Duodenal mucosa (tissue), 2 donors: ENCODE results near the gene VAV2.

Experiments
- H3K27ac ChIP-seq: one replicate; pipeline ENCODE4 v1.7.0; 2013; ENCODE audit warnings: low read depth, low read length
- H3K27me3 ChIP-seq, 2 donors: one replicate each; pipeline ENCODE4 v1.7.0; 2013; ENCODE audit warnings: low read length in 2 of 2, control low read depth in 1 of 2; ENCODE audit not compliant: insufficient read depth in 2 of 2, control insufficient read depth in 1 of 2
- H3K36me3 ChIP-seq, 2 donors: one replicate each; pipeline ENCODE4 v1.7.0; 2013; ENCODE audit warnings: low read length in 2 of 2, control low read depth in 1 of 2; ENCODE audit not compliant: insufficient read depth in 2 of 2, control insufficient read depth in 1 of 2
- H3K4me1 ChIP-seq, 2 donors: one replicate each; pipeline ENCODE4 v1.7.0; 2013; ENCODE audit warnings: low read length in 2 of 2, control low read depth in 1 of 2; ENCODE audit not compliant: insufficient read depth in 2 of 2, control insufficient read depth in 1 of 2
- H3K4me3 ChIP-seq, 2 donors: one replicate each; pipeline ENCODE4 v1.7.0; 2013; ENCODE audit warnings: low read length in 2 of 2, low read depth in 1 of 2
- H3K9ac ChIP-seq, 2 donors: one replicate each; pipeline ENCODE4 v1.7.0; 2013; ENCODE audit warnings: low read length in 2 of 2, low read depth in 1 of 2
- H3K9me3 ChIP-seq, 2 donors: one replicate each; pipeline ENCODE4 v1.7.0; 2013; ENCODE audit warnings: low read length in 2 of 2, control low read depth in 1 of 2; ENCODE audit not compliant: control insufficient read depth in 1 of 2

Gene VAV2

DNA sequence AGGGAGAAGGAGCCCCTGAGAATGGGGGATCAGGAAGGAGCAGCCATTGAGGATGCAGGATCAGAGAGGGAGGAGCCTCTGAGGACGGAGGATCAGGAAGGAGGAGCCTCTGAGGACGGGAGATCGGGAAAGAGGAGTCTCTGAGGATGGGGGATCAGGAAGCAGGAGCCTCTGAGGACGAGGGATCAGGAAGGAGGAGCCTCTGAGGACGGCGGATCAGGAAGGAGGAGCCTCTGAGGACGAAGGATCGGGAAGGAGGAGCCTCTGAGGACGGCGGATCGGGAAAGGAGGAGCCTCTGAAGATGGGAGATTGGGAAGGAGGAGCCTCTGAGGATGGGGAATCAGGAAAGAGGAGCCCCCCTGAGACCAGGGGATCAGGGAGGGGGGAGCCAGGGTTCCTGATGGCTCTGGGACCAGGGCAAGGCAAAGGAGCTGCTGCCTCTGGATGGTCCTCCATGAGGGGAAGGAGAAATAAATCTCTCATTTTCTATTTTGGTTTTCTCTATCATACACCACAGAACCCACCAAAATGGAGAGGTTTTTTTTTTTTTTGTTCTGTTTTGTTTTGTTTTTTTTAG lies 231.3 kb downstream of the VAV2 start:
- Histone ChIP-seq H3K9ac (no peak overlapping the region), H3K36me3 (peaks cover 9 to 13% of the 10 kb centered on the region in 2 donors), H3K4me1 (no peaks in the 10 kb centered on the region), H3K27ac (no peak overlapping the region), H3K27me3 (no peaks in the 10 kb centered on the region), H3K9me3 (no peaks in the 10 kb centered on the region), H3K4me3 (no peak overlapping the region)

- H3K27ac ChIP-seq = no peak overlapping the region
These were observed 232.2 kb downstream of the VAV2 start for GRCh38 chr9:133759946-133760345.

GRCh38 chr9:133759146-133759900 lies 232.8 kb downstream of the VAV2 start:
- Histone ChIP-seq H3K4me1 (no peaks in the 10 kb centered on the region), H3K27ac (no peak overlapping the region), H3K27me3 (no peaks in the 10 kb centered on the region), H3K36me3 (peaks cover 8 to 11% of the 10 kb centered on the region in 2 donors), H3K4me3 (no peak overlapping the region), H3K9me3 (no peaks in the 10 kb centered on the region), H3K9ac (no peak overlapping the region)

More at GRCh38 chr9:133759946-133760345, 232.2 kb downstream of the VAV2 start:
- Histone ChIP-seq H3K4me1 (no peaks in the 10 kb centered on the region), H3K4me3 (no peak overlapping the region), H3K36me3 (peaks cover 9 to 13% of the 10 kb centered on the region in 2 donors), H3K9me3 (no peaks in the 10 kb centered on the region), H3K27me3 (no peaks in the 10 kb centered on the region), H3K9ac (no peak overlapping the region)

DNA sequence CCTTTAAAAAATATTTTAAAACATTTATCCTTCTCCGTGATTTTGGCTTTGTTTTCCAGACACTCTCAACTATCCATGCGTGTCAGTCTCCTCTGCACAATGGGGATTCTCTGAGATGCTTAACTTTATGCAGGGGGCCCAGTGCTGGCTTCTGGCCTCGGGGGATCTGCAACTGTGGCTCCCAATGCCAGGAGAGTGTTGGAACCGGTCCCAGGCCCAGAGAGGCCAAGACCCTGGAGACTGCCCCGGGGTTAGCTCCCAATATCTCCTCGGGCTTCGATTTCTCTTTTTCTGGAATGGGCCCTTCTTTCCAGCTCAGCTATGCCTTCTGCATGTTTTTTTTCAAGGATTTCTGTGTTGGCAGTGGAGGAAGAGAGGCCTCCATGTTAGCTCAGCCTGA lies 233.9 kb downstream of the VAV2 start:
- peaks cover 0 to under 1% of the 10 kb centered on the region in 2 donors for H3K36me3 ChIP-seq
- no peaks in the 10 kb centered on the region for H3K4me1 ChIP-seq
- H3K27ac ChIP-seq = no peak overlapping the region
- H3K9me3 ChIP-seq = no peaks in the 10 kb centered on the region
- no peak overlapping the region for H3K4me3 ChIP-seq
- no peak overlapping the region for H3K9ac ChIP-seq
- peaks cover 0 to 3% of the 10 kb centered on the region in 2 donors for H3K27me3 ChIP-seq

DNA sequence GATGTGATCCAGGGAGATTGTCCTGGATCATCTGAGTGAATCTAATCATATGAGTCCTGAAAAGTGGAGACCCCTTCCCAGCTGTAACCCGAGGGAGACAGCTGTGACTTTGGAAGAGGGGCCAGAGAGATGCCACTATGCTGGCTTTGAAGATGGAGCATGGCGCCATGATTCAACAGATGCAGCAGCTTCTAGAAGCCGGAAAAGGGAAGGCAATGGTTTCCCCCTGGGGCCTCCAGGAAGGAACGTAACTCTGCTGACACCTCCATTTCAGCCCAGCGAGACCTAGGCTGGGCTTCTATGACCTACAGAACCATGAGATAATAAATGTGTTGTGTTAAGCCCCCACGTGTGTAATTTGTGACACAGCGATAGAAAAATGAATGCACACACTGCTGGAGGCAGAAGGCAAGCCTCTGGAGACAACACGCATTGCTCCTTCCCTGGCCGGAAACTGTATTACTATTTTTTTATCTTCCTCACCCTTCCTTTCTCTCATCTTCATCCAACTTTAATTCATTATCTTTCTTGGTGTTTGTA lies 237.4 kb downstream of the VAV2 start:
- H3K9me3 ChIP-seq = no peaks in the 10 kb centered on the region
- H3K4me3 ChIP-seq = no peak overlapping the region
- no peaks in the 10 kb centered on the region for H3K4me1 ChIP-seq
- no peak overlapping the region for H3K9ac ChIP-seq
- no peaks in the 10 kb centered on the region for H3K36me3 ChIP-seq
- H3K27ac ChIP-seq = no peak overlapping the region
- H3K27me3 ChIP-seq = peaks cover 0 to 13% of the 10 kb centered on the region in 2 donors

GRCh38 chr9:133754187-133754586 lies 237.9 kb downstream of the VAV2 start:
- Histone ChIP-seq H3K9me3 (no peaks in the 10 kb centered on the region), H3K36me3 (no peaks in the 10 kb centered on the region)

DNA sequence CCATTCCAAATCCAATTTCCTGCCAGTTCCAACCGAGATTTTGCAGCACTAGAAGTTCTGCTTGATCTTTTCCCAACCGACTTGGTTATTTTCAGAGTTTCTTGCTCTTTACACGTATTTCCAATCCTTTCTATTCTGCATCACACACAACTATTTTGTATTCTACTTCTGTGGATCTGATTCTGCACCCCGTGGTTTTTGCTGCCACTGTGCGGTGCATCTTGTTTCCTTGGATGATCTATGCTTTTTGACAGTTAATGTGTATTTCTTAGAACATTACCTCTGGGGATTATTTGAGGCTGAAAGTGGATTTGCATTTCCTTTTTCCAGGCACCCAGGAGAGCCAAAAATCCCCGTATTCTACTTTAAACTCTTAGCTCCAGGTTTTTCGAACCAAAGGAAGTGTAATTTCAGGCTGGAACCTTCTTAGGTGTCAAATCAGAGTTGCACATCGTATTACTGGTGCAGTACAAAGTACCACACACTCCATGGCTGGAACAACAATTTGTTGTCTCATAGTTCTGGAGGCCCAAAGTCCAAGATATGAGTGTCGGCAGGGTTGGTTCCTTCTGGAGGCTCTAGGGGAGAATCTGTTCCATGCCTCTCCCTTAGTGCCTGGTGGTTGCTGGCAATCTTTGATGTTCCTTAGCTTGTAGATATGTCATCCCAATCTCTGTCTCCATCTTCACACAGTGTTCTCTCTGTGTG lies 239.2 kb downstream of the VAV2 start:
- H3K4me1 ChIP-seq = no peaks in the 10 kb centered on the region
- no peak overlapping the region for H3K9ac ChIP-seq
- H3K27ac ChIP-seq = no peak overlapping the region
- no peak overlapping the region for H3K4me3 ChIP-seq
- H3K9me3 ChIP-seq = no peaks in the 10 kb centered on the region
- H3K36me3 ChIP-seq = no peaks in the 10 kb centered on the region
- H3K27me3 ChIP-seq = peaks cover 0 to 13% of the 10 kb centered on the region in 2 donors

More at GRCh38 chr9:133754187-133754586, 237.9 kb downstream of the VAV2 start:
- no peak overlapping the region for H3K4me3 ChIP-seq
- H3K27me3 ChIP-seq = peaks cover 0 to 13% of the 10 kb centered on the region in 2 donors
- no peak overlapping the region for H3K27ac ChIP-seq
- no peak overlapping the region for H3K9ac ChIP-seq
- H3K4me1 ChIP-seq = no peaks in the 10 kb centered on the region

DNA sequence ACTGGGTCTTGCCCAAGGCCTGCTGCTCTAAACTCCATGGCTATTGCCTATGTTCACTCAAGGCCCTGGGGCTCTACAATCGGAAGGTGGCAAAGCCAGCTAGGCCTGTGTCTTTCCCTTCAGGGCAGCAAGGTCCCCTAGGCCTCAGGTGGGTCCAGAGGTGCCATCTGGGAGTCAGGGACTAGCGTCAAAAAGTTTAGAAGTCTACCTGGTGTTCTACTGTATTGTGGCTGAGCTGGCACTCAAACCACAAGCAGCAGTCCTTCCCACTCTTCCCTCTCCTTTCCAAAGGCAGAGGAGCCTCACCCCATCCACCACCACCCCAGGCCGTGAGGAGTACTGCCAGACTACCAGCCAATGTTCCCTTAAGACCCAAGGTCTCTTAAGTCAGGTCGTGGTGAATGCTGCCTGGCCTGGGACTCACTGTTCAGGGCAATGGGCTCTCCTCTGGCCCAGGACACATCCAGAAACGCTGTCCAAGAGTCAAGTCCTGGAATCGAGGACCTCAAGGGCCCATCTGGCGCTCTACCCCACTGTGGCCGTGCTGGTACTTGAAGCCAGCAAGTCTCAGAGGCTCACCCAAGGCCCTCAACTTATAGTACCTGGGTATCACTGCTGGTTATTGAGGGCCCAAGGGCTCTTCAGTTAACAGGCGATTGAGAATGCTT lies 241.0 kb downstream of the VAV2 start:
- no peaks in the 10 kb centered on the region for H3K36me3 ChIP-seq
- no peaks in the 10 kb centered on the region for H3K9me3 ChIP-seq
- no peak overlapping the region for H3K4me3 ChIP-seq
- peaks cover 0 to 13% of the 10 kb centered on the region in 2 donors for H3K27me3 ChIP-seq
- no peak overlapping the region for H3K9ac ChIP-seq
- no peak overlapping the region for H3K27ac ChIP-seq
- no peaks in the 10 kb centered on the region for H3K4me1 ChIP-seq

DNA sequence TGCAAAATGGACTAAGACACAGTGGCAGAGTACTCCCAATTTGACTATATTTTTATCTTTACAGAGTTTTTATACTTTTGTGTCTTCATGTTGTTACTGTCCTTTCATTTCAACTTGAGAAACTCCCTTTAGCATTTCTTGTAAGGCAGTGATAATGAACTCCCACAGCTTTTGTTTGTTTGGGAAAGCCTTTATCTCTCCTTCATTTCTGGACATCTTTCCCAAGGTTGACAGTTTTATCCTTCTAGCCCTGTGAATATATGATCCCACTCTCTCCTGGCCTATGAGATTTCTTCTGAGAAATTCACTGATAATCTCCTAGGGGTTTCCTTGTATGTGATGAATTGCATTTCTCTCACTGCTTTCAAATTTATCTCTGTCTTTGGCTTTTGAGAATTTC lies 244.8 kb downstream of the VAV2 start:
- Histone ChIP-seq H3K4me1 (no peaks in the 10 kb centered on the region), H3K9ac (no peak overlapping the region), H3K27me3 (peaks cover 0 to 8% of the 10 kb centered on the region in 2 donors), H3K27ac (no peak overlapping the region), H3K36me3 (no peaks in the 10 kb centered on the region), H3K9me3 (no peaks in the 10 kb centered on the region), H3K4me3 (no peak overlapping the region)
